SK-N-SH (cell line): ENCODE data around the gene LACTB. TPM values are rescaled to one million over a fixed set of nuclear protein-coding genes. Genes with fewer than 3 reads are reported as not detected.

Experiments
- CTCF ChIA-PET: fragments of 300-600, 350-600 bp; formaldehyde crosslinking; extraction: SDS; loops from one replicate; lab custom pipeline; 2021; lab: Yijun Ruan, JAX
- POLR2A ChIA-PET: fragments of 350-600 bp; sonication (Branson Sonifier 250); formaldehyde crosslinking; extraction: SDS; loops from one replicate; lab custom pipeline; 2020; ENCODE audit warnings: antibody characterized with exemption, inconsistent platforms; lab: Yijun Ruan, JAX
- DNase-seq: peaks from one replicate; pipeline ENCODE4 v3.0.0; 2012
- H2AFZ ChIP-seq: fragments of 200-600 bp; sonication (generic); 2 replicates; pipeline ENCODE4 v1.8.1; 2016; ENCODE audit warnings: antibody characterized with exemption, mild to moderate bottlenecking, low read depth
- H3F3A ChIP-seq: fragments of 200-600 bp; sonication (generic); replicated peaks from 2 replicates; pipeline ENCODE3; 2016; ENCODE audit warnings: antibody characterized with exemption, mild to moderate bottlenecking; ENCODE audit not compliant: insufficient read depth
- H3K27ac ChIP-seq, 2 experiments: fragments of 200-500 bp in 1 of 2; fragments of 200-600 bp in 1 of 2; sonication (Bioruptor generic) in 1 of 2; sonication (generic), shearing (Covaris generic) in 1 of 2; 2 replicates each; pipeline versions ENCODE4 v1.5.1 to v1.6.1; 2014 to 2016; ENCODE audit warnings: low read depth in 2 of 2, inconsistent platforms in 1 of 2, low read length in 1 of 2, mild to moderate bottlenecking in 1 of 2, mixed read lengths in 1 of 2
- H3K27me3 ChIP-seq: fragments of 200-600 bp; sonication (generic), shearing (Covaris generic); 2 replicates; pipeline ENCODE4 v1.6.1; 2016; ENCODE audit warnings: mixed run types; ENCODE audit not compliant: insufficient read depth
- H3K36me3 ChIP-seq, 2 experiments: fragments of 200-500 bp in 1 of 2; fragments of 200-600 bp in 1 of 2; sonication (Bioruptor generic) in 1 of 2; sonication (generic) in 1 of 2; replicated peaks in 1 of 2; 2 replicates each; pipeline versions ENCODE3 to v1.5.1; 2014 to 2016; ENCODE audit warnings: low read length in 1 of 2, mild to moderate bottlenecking in 1 of 2; ENCODE audit not compliant: insufficient read depth in 2 of 2, control insufficient read depth in 1 of 2
- H3K4me1 ChIP-seq, 2 experiments: fragments of 200-500 bp in 1 of 2; fragments of 200-600 bp in 1 of 2; sonication (Bioruptor generic) in 1 of 2; sonication (generic), shearing (Covaris generic) in 1 of 2; 2 replicates each; pipeline versions ENCODE4 v1.5.1 to v1.6.1; 2014 to 2016; ENCODE audit warnings: low read depth in 1 of 2, low read length in 1 of 2, mixed run types in 1 of 2; ENCODE audit not compliant: insufficient read depth in 2 of 2, control insufficient read depth in 1 of 2
- H3K4me2 ChIP-seq: fragments of 200-600 bp; sonication (generic), shearing (Covaris generic); 2 replicates; pipeline ENCODE4 v1.6.1; 2017; ENCODE audit warnings: mixed run types
- H3K4me3 ChIP-seq, 2 experiments: fragments of 200-500 bp in 1 of 2; fragments of 200-600 bp in 1 of 2; sonication (Bioruptor generic) in 1 of 2; sonication (generic), shearing (Covaris generic) in 1 of 2; 2 replicates each; pipeline versions ENCODE4 v1.5.1 to v1.8.1; 2014 to 2016; ENCODE audit warnings: low read depth in 2 of 2, inconsistent platforms in 1 of 2, low read length in 1 of 2, mild to moderate bottlenecking in 1 of 2, mixed read lengths in 1 of 2, moderate library complexity in 1 of 2
- H3K79me2 ChIP-seq: fragments of 200-600 bp; sonication (generic); 2 replicates; pipeline ENCODE4 v1.8.1; 2017; ENCODE audit warnings: mild to moderate bottlenecking; ENCODE audit not compliant: insufficient read depth
- H3K9ac ChIP-seq: fragments of 200-600 bp; sonication (generic); 2 replicates; pipeline ENCODE4 v1.6.1; 2017; ENCODE audit warnings: mixed run types
- H3K9me2 ChIP-seq: fragments of 200-600 bp; sonication (generic); 2 replicates; pipeline ENCODE4 v1.6.1; 2017; ENCODE audit warnings: mixed run types
- H3K9me3 ChIP-seq: fragments of 200-600 bp; sonication (generic); 2 replicates; pipeline ENCODE4 v1.6.1; 2017; ENCODE audit warnings: mixed run types, mild to moderate bottlenecking, moderate library complexity
- H4K20me1 ChIP-seq: fragments of 200-600 bp; sonication (generic); 2 replicates; pipeline ENCODE4 v1.6.1; 2017; ENCODE audit warnings: mild to moderate bottlenecking, mixed run types; ENCODE audit not compliant: insufficient read depth
- CHD2 ChIP-seq: fragments of 150-350 bp; IDR thresholded peaks from 2 replicates; pipeline ENCODE4 v1.6.1; 2018; ENCODE audit warnings: low read length; ENCODE audit not compliant: partially characterized antibody
- ELF1 ChIP-seq: IDR thresholded peaks from 2 replicates; pipeline ENCODE4 v1.4.0; 2012
- EP300 ChIP-seq, 2 experiments: IDR thresholded peaks; 2 replicates each; pipeline versions ENCODE4 v1.4.0 to v1.6.1; 2012; ENCODE audit warnings: borderline replicate concordance in 1 of 2, low read depth in 1 of 2, low read length in 1 of 2
- EZH2phosphoT487 ChIP-seq: fragments of 200-600 bp; sonication (generic); IDR thresholded peaks from 2 replicates; pipeline ENCODE4 v1.6.1; 2017; ENCODE audit warnings: low read depth, mixed run types, mild to moderate bottlenecking, antibody characterized with exemption, moderate library complexity, borderline replicate concordance
- FOSL2 ChIP-seq: IDR thresholded peaks from 2 replicates; pipeline ENCODE4 v1.4.0; 2012; ENCODE audit warnings: low read depth, mild to moderate bottlenecking, moderate library complexity, borderline replicate concordance
- FOXJ3 ChIP-seq: sonication (generic); formaldehyde crosslinking; IDR thresholded peaks from 2 replicates; pipeline ENCODE4 v1.5.1; 2020; ENCODE audit warnings: mild to moderate bottlenecking, missing genetic modification reagents
- FOXM1 ChIP-seq: IDR thresholded peaks from 2 replicates; pipeline ENCODE4 v1.4.0; 2012; ENCODE audit warnings: low read depth, mild to moderate bottlenecking
- GATA2 ChIP-seq: sonication (generic); formaldehyde crosslinking; IDR thresholded peaks from 2 replicates; pipeline ENCODE4 v1.5.0; 2020; ENCODE audit warnings: mild to moderate bottlenecking, missing genetic modification reagents
- JUND ChIP-seq: IDR thresholded peaks from 2 replicates; pipeline ENCODE4 v1.4.0; 2012
- MAX ChIP-seq: IDR thresholded peaks from 2 replicates; pipeline ENCODE4 v1.4.0; 2012; ENCODE audit warnings: low read depth
- MEF2A ChIP-seq: IDR thresholded peaks from 2 replicates; pipeline ENCODE4 v1.4.0; 2012; ENCODE audit warnings: low read depth, borderline replicate concordance
- MXI1 ChIP-seq: IDR thresholded peaks from 2 replicates; pipeline ENCODE4 v1.6.1; 2012; ENCODE audit warnings: mild to moderate bottlenecking, low read depth, low read length, improper control_type of control experiment
- NFIC ChIP-seq: IDR thresholded peaks from 2 replicates; pipeline ENCODE4 v1.4.0; 2012; ENCODE audit warnings: borderline replicate concordance
- NRF1 ChIP-seq: IDR thresholded peaks from 2 replicates; pipeline ENCODE4 v1.6.1; 2012; ENCODE audit warnings: low read depth, mild to moderate bottlenecking, low read length
- PBX3 ChIP-seq: IDR thresholded peaks from 2 replicates; pipeline ENCODE4; 2012
- POLR2AphosphoS5 ChIP-seq: IDR thresholded peaks from 2 replicates; pipeline ENCODE4 v1.6.1; 2012; ENCODE audit warnings: low read depth, low read length
- RAD21 ChIP-seq: IDR thresholded peaks from 2 replicates; pipeline ENCODE4 v1.6.1; 2012; ENCODE audit warnings: mild to moderate bottlenecking, low read length
- RCOR1 ChIP-seq: fragments of 150-350 bp; IDR thresholded peaks from 2 replicates; pipeline ENCODE4 v1.6.1; 2017; ENCODE audit warnings: antibody characterized with exemption, low read length
- RFX5 ChIP-seq: IDR thresholded peaks from 2 replicates; pipeline ENCODE4 v1.6.1; 2012; ENCODE audit warnings: mild to moderate bottlenecking, improper control_type of control experiment, low read length
- SIN3A ChIP-seq: IDR thresholded peaks from 2 replicates; pipeline ENCODE4 v1.6.1; 2012; ENCODE audit warnings: low read depth, mild to moderate bottlenecking, low read length, moderate library complexity, borderline replicate concordance
- SMC3 ChIP-seq: IDR thresholded peaks from 2 replicates; pipeline ENCODE4 v1.6.1; 2012; ENCODE audit warnings: low read depth, low read length, improper control_type of control experiment
- TAF1 ChIP-seq: IDR thresholded peaks from 2 replicates; pipeline ENCODE4 v1.6.1; 2012; ENCODE audit warnings: low read depth, mild to moderate bottlenecking, low read length, moderate library complexity, borderline replicate concordance
- TCF12 ChIP-seq: IDR thresholded peaks from 2 replicates; pipeline ENCODE4 v1.4.0; 2012
- TEAD4 ChIP-seq: IDR thresholded peaks from 2 replicates; pipeline ENCODE4 v1.4.0; 2012; ENCODE audit warnings: mild to moderate bottlenecking, borderline replicate concordance; ENCODE audit not compliant: insufficient read depth
- USF1 ChIP-seq: IDR thresholded peaks from 2 replicates; pipeline ENCODE4 v1.4.0; 2012; ENCODE audit warnings: low read depth, borderline replicate concordance
- USF2 ChIP-seq: fragments of 150-350 bp; IDR thresholded peaks from 2 replicates; pipeline ENCODE4 v1.6.1; 2017; ENCODE audit warnings: antibody characterized with exemption, low read length, low read depth, borderline replicate concordance
- YY1 ChIP-seq: IDR thresholded peaks from 2 replicates; pipeline ENCODE4 v1.4.0; 2012; ENCODE audit warnings: low read depth, mild to moderate bottlenecking
- ZBTB33 ChIP-seq: IDR thresholded peaks from 2 replicates; pipeline ENCODE4 v1.4.0; 2012; ENCODE audit warnings: low read depth, borderline replicate concordance
- WGBS: methylation state at CpG from one replicate; pipeline ENCODE4 v1.1.6; 2017; ENCODE audit warnings: low lambda C conversion rate; 5-methylcytosine and 5-hydroxymethylcytosine counted together
- polyA plus RNA-seq, 3 experiments: library from polyadenylated mRNA; depleted of rRNA; stranded (reverse); fragments of >200 nt; gene quantifications; 2 replicates each; pipeline ENCODE4 v1.2.3, GENCODE V29; 2012

The LACTB gene
- polyA plus RNA-seq, 1 of the 3 experiments (the other 2 are of a cell fraction), result 23.3 TPM

- CTCF ChIA-PET, result interaction anchor here (1.0 to 1.3 kb wide), 5 partner anchors 13 to 109 kb away, joined by 3 to 4 read pairs (median 3); no protein-coding TSS in a partner anchor
- Histone ChIP-seq H3K4me2 (peak within 1 kb of the TSS; percentile 74), H4K20me1 (peaks cover 23% of the 10 kb centered on the region; the same call in 1 of the 2 replicates), H3K9me2 (no peaks in the 10 kb centered on the region), H3K4me3 (peak within 1 kb of the TSS; percentile 75 to 76), H2AFZ (peak within 1 kb of the TSS; percentile 82), H3K36me3 (peaks cover 21 to 35% of the 10 kb centered on the region in 2 experiments), H3K9ac (peak within 1 kb of the TSS; percentile 96), H3K27me3 (no peaks in the 10 kb centered on the region), H3K79me2 (peaks cover 58% of the 10 kb centered on the region), H3K9me3 (no peaks in the 10 kb centered on the region), H3K4me1 (peaks cover 3 to 8% of the 10 kb centered on the region in 2 experiments; a peak in 1 of 4 replicates), H3K27ac (peak within 1 kb of the TSS; percentile 97 to 99), H3F3A (peaks cover 43% of the 10 kb centered on the region)
- DNase-seq, result peak; percentile 95
- POLR2A ChIA-PET, result interaction anchor here (0.6 to 1.9 kb wide), 10 partner anchors 10 to 1230 kb away, joined by 3 to 9 read pairs (median 3); partner anchors contain the start of genes APH1B, CA12, LACTB and TRIP4
- WGBS, result 0% methylated on average over 2 of the region's 60 CpGs
- peak; percentile 15 to 20; a peak in 1 of 4 replicates for TF ChIP-seq EP300 (IDR thresholded peaks at IDR 0.05; ENCODE audit: borderline replicate concordance in 1 of 2, low read depth in 1 of 2, low read length in 1 of 2)
- TF ChIP-seq RAD21, result no peak
- no peak; the same call in none of the 2 replicates for TF ChIP-seq SMC3
- TF ChIP-seq TAF1, result peak; percentile 98
- TF ChIP-seq MAX, result peak; percentile 94
- TF ChIP-seq FOSL2, result no peak
- no peak for TF ChIP-seq TEAD4
- no peak for TF ChIP-seq USF2
- peak; percentile 93 for TF ChIP-seq SIN3A
- TF ChIP-seq FOXM1, result 0 out of 2 replicates have a peak, but pooled peaks have one; percentile 12
- peak; percentile 66 for TF ChIP-seq CHD2
- TF ChIP-seq MXI1, result peak; percentile 96
- peak; percentile 96 for TF ChIP-seq ELF1
- no peak for TF ChIP-seq JUND
- peak; percentile 16; the same call in 1 of the 2 replicates for TF ChIP-seq RFX5
- TF ChIP-seq USF1, result no peak
- no peak for TF ChIP-seq EZH2phosphoT487
- no peak for TF ChIP-seq GATA2 (CRISPR knock-in tag)
- peak; percentile 26; the same call in 1 of the 2 replicates for TF ChIP-seq NRF1
- TF ChIP-seq PBX3, result no peak
- TF ChIP-seq TCF12, result peak; percentile 30; the same call in 1 of the 2 replicates
- TF ChIP-seq NFIC, result no peak
- TF ChIP-seq POLR2AphosphoS5, result peak; percentile 99
- peak; percentile 25; the same call in 1 of the 2 replicates for TF ChIP-seq YY1
- peak; percentile 60; the same call in 1 of the 2 replicates for TF ChIP-seq FOXJ3 (CRISPR knock-in tag)
- TF ChIP-seq MEF2A, result no peak
- no peak for TF ChIP-seq ZBTB33
- TF ChIP-seq RCOR1, result no peak
These were observed 35.6 kb downstream of the LACTB start, which contains the start of gene RPS27L for GRCh38 chr15:63157118-63157843. TSS of gene RPS27L (minus strand) at chr15:63157477. CDS start at chr15:63157405, 72 bp downstream.
